Fibroblast of lung (primary cell): ENCODE results near the gene DSTN. TPM values are rescaled to one million over a fixed set of nuclear protein-coding genes. Genes with fewer than 3 reads are reported as not detected.

Experiments used
- DNase-seq, 2 donors: peaks; one replicate each; pipeline versions ENCODE4 v3.0.0 to v3.0.0-alpha.2; 2010; ENCODE audit warnings: low read depth in 2 of 2
- H2AFZ ChIP-seq: 2 replicates; pipeline ENCODE4 v1.5.1; 2012; ENCODE audit warnings: low read length, control low read depth, inconsistent platforms
- H3K27ac ChIP-seq: 2 replicates; pipeline ENCODE4 v1.5.1; 2011; ENCODE audit warnings: low read length, control low read depth; ENCODE audit not compliant: insufficient read depth
- H3K27me3 ChIP-seq: 2 replicates; pipeline ENCODE4 v1.5.1; 2011; ENCODE audit warnings: mild to moderate bottlenecking, low read length; ENCODE audit not compliant: control insufficient read depth, insufficient read depth
- H3K36me3 ChIP-seq: 2 replicates; pipeline ENCODE4 v1.5.1; 2011; ENCODE audit warnings: low read length; ENCODE audit not compliant: control insufficient read depth, insufficient read depth
- H3K4me1 ChIP-seq: 2 replicates; pipeline ENCODE4 v1.5.1; 2011; ENCODE audit warnings: low read length; ENCODE audit not compliant: control insufficient read depth, insufficient read depth; ENCODE audit errors: extremely low read depth
- H3K4me2 ChIP-seq: 2 replicates; pipeline ENCODE4 v1.5.1; 2011; ENCODE audit warnings: low read length, control low read depth; ENCODE audit not compliant: insufficient read depth; ENCODE audit errors: extremely low read depth
- H3K4me3 ChIP-seq, 4 experiments: fragments of 200-600 bp in 1 of 4; sonication (generic) in 1 of 4; replicated peaks in 1 of 4; 2 replicates each; pipeline ENCODE4 v1.5.1; 2011 to 2016; ENCODE audit warnings: low read length in 4 of 4, low read depth in 3 of 4, mild to moderate bottlenecking in 3 of 4, control low read depth in 2 of 4, inconsistent platforms in 1 of 4, mixed read lengths in 1 of 4; ENCODE audit not compliant: insufficient read depth in 1 of 4; ENCODE audit errors: control extremely low read depth in 1 of 4
- H3K79me2 ChIP-seq: 2 replicates; pipeline ENCODE4 v1.5.1; 2012; ENCODE audit warnings: mild to moderate bottlenecking, low read length, inconsistent platforms; ENCODE audit not compliant: control insufficient read depth, insufficient read depth
- H3K9ac ChIP-seq: 2 replicates; pipeline ENCODE4 v1.5.1; 2011; ENCODE audit warnings: mild to moderate bottlenecking, low read length, control low read depth; ENCODE audit not compliant: insufficient read depth
- H3K9me3 ChIP-seq: 2 replicates; pipeline ENCODE4 v1.5.1; 2012; ENCODE audit warnings: low read depth, low read length; ENCODE audit not compliant: control insufficient read depth, insufficient read depth
- H4K20me1 ChIP-seq: 2 replicates; pipeline ENCODE4 v1.5.1; 2011; ENCODE audit warnings: low read length; ENCODE audit not compliant: control insufficient read depth, insufficient read depth; ENCODE audit errors: extremely low read depth
- EZH2 ChIP-seq: IDR thresholded peaks from 2 replicates; pipeline ENCODE4 v1.5.1; 2012; ENCODE audit warnings: low read length, control low read depth, mild to moderate bottlenecking; ENCODE audit errors: missing control alignments
- polyA plus RNA-seq, 2 donors: library from polyadenylated mRNA; depleted of rRNA in 1 of 2; stranded (reverse) in 1 of 2; unstranded in 1 of 2; fragments of >200 nt; gene quantifications; 2 replicates each; pipeline ENCODE4 v1.2.1, GENCODE V29; 2011 to 2012; ENCODE audit warnings: missing spikeins in 1 of 2
- total RNA-seq: library from RNA; depleted of rRNA; stranded (reverse); fragments of >200 nt; gene quantifications from 2 replicates; pipeline ENCODE4 v1.2.1, GENCODE V29; 2014
- TF ChIP-seq, protein P1 (sequence below), 2 donors: IDR thresholded peaks in 1 of 2; conservative IDR thresholded peaks in 1 of 2; 1 replicate in 1 of 2; 2 replicates in 1 of 2; pipeline ENCODE4 v1.5.1; 2011 to 2012; ENCODE audit warnings: low read length in 2 of 2, control low read depth in 1 of 2, inconsistent platforms in 1 of 2, low read depth in 1 of 2, mild to moderate bottlenecking in 1 of 2

Gene DSTN
- total and polyA plus RNA-seq, 2 donors (not counting 1 experiment from before 2014, with no cell fraction given): 289 to 737 TPM

DNA sequence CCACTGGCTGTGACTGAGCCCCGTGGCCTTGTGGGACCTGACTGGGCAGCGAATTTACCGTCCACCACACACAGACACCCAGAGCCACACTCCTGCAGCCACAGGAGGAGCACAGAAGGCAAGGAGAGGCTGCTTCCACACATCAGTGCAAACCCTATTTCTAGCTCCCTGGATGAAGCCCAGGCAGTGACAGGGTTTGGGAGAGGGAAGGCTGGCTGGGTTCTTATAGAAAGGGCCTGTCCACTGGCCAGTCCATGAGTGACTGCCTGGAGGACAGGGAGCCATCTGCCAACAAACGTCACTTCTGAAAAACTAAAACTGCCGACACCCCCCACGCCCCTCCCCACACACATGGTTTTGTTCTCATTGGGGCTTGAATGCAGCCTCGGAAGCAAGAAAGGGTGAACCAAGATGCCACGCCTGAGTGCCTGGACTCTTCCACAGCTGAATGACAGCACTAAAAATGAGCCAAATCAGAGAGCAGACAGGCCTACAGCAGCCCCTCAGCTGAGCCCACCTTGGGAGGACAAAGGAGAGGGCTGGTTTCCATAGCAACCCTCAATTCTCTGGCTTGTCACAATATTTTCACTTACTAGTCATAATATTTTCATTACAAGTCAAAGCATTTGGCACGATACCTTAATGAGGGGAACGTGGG lies 73.8 kb downstream of the DSTN start:
- Histone ChIP-seq H3K9ac (no peak overlapping the region), H3K4me3 (no peak overlapping the region), H3K79me2 (peaks cover 95% of the 10 kb centered on the region), H2AFZ (no peak overlapping the region), H3K4me2 (no peak overlapping the region), H3K27me3 (no peaks in the 10 kb centered on the region), H3K36me3 (peaks cover 36% of the 10 kb centered on the region), H3K4me1 (peaks cover 2% of the 10 kb centered on the region), H3K27ac (peak overlapping the region; percentile 52), H3K9me3 (no peaks in the 10 kb centered on the region), H4K20me1 (peaks cover 2% of the 10 kb centered on the region)
- TF ChIP-seq, protein P1, sequence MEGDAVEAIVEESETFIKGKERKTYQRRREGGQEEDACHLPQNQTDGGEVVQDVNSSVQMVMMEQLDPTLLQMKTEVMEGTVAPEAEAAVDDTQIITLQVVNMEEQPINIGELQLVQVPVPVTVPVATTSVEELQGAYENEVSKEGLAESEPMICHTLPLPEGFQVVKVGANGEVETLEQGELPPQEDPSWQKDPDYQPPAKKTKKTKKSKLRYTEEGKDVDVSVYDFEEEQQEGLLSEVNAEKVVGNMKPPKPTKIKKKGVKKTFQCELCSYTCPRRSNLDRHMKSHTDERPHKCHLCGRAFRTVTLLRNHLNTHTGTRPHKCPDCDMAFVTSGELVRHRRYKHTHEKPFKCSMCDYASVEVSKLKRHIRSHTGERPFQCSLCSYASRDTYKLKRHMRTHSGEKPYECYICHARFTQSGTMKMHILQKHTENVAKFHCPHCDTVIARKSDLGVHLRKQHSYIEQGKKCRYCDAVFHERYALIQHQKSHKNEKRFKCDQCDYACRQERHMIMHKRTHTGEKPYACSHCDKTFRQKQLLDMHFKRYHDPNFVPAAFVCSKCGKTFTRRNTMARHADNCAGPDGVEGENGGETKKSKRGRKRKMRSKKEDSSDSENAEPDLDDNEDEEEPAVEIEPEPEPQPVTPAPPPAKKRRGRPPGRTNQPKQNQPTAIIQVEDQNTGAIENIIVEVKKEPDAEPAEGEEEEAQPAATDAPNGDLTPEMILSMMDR (conservative IDR thresholded peaks at IDR 0.05 in 1 of 2, IDR thresholded peaks at IDR 0.05 in 1 of 2; ENCODE audit: low read depth in 1 of 2, low read length in 2 of 2): no peak
- no peak for TF ChIP-seq EZH2
- DNase-seq: peak in 1 of 2 donors; percentile 37

DNA sequence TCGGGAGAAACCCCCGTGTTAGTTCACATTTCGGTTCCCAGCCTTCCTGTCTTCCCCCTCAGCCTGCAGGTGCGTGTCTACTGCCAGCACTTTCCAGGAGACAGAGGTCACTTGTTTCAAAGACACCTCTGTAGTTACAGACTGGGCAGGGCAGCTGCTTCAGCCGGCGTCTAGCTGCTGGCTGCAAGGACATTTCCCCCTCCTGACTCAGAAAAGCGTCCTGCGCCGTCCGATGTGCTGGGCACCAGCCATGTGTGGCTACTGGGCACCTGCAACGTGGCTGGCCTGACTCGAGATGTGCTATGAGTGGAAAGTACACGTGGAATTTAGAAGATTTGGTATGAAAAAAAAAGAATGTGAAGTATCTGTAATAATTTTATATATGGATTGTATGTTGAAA lies 74.6 kb downstream of the DSTN start:
- no peak overlapping the region for H3K4me2 ChIP-seq
- H3K27ac ChIP-seq: peak overlapping the region; percentile 4
- peaks cover 30% of the 10 kb centered on the region for H3K36me3 ChIP-seq
- TF ChIP-seq EZH2: no peak
- TF ChIP-seq, protein P1 (conservative IDR thresholded peaks at IDR 0.05 in 1 of 2, IDR thresholded peaks at IDR 0.05 in 1 of 2; ENCODE audit: low read depth in 1 of 2, low read length in 2 of 2): no peak
- H3K4me1 ChIP-seq: peaks cover 5% of the 10 kb centered on the region
- peaks cover 2% of the 10 kb centered on the region for H4K20me1 ChIP-seq
- peaks cover 93% of the 10 kb centered on the region for H3K79me2 ChIP-seq
- no peak overlapping the region for H3K9ac ChIP-seq
- H2AFZ ChIP-seq: no peak overlapping the region
- no peaks in the 10 kb centered on the region for H3K27me3 ChIP-seq
- peak in 1 of 2 donors; percentile 43 for DNase-seq
- H3K4me3 ChIP-seq: no peak overlapping the region
- H3K9me3 ChIP-seq: no peaks in the 10 kb centered on the region

DNA sequence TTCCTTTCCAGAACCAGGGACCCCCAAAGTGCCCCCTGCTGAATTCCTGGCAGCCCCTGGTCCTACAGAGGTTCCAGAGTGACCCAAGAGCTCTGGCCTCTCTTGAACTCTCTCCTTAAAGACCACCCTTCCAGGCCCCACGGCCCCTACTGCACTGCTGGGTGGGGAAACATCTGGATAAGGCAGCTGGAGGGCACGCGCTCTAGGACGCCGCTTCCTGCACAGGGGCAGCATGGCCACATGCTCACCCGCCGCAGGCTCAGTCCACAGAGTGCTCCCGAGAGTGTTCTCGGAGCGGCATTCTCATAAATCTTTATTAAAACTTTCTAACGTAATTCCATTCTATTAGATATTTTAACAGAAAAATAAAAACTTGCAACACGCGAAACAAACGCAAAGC lies 75.1 kb downstream of the DSTN start:
- H3K36me3 ChIP-seq: peaks cover 30% of the 10 kb centered on the region
- DNase-seq: no peak
- peaks cover 5% of the 10 kb centered on the region for H3K4me1 ChIP-seq
- no peaks in the 10 kb centered on the region for H3K27me3 ChIP-seq
- TF ChIP-seq, protein P1 (conservative IDR thresholded peaks at IDR 0.05 in 1 of 2, IDR thresholded peaks at IDR 0.05 in 1 of 2; ENCODE audit: low read depth in 1 of 2, low read length in 2 of 2): no peak
- peaks cover 95% of the 10 kb centered on the region for H3K79me2 ChIP-seq
- H3K4me2 ChIP-seq: no peak overlapping the region
- no peaks in the 10 kb centered on the region for H3K9me3 ChIP-seq
- no peak overlapping the region for H3K27ac ChIP-seq
- H3K9ac ChIP-seq: no peak overlapping the region
- no peak overlapping the region for H3K4me3 ChIP-seq
- no peak overlapping the region for H2AFZ ChIP-seq
- peaks cover 2% of the 10 kb centered on the region for H4K20me1 ChIP-seq
